ENCODE measurements around the gene MRPS22. TPM values are rescaled to one million over a fixed set of nuclear protein-coding genes. Genes with fewer than 3 reads are reported as not detected.
"Not testable (repeated sequence)": the region's sequence is repeated elsewhere in the genome, so short reads cannot be mapped to it uniquely, and the experiment has no call there.

Gene MRPS22
- total RNA-seq, 1 donor from 2014 or later, result 87.1 TPM

- no peak overlapping the region for H3K4me3 ChIP-seq (ENCODE audit: low read depth, low read length)
- TF ChIP-seq CTCF (conservative IDR thresholded peaks at IDR 0.05; ENCODE audit: low read depth, low read length), result no peak
- DNase-seq (ENCODE audit: low read depth), result no peak
Observed at GRCh38 chr3:139364549-139364948, 20.7 kb downstream of the MRPS22 start.

DNA sequence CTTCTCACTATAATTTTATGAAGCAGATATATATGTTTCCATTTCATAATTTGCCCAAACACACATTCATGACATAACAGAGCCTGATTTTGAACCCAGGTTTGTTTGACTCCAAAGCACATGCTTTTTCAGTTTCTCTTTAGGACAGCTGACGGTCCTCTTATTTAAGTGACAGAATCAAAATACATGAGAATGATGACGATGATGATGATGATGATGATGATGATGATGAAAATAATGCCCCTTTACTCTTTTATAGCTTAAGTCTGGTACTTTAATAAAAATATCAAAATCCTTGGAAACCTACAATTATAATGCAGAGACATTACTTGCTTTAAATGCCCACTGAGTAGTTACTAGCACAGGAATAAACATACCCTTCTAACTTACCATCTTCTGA lies 30.3 kb downstream of the MRPS22 start:
- TF ChIP-seq CTCF (conservative IDR thresholded peaks at IDR 0.05; ENCODE audit: low read depth, low read length), result no peak
- DNase-seq (ENCODE audit: low read depth), result no peak
- no peak overlapping the region for H3K4me3 ChIP-seq (ENCODE audit: low read depth, low read length)

GRCh38 chr3:139377378-139377777 lies 33.6 kb downstream of the MRPS22 start:
- DNase-seq (ENCODE audit: low read depth), result no peak
- H3K4me3 ChIP-seq (ENCODE audit: low read depth, low read length), result no peak overlapping the region
- TF ChIP-seq CTCF (conservative IDR thresholded peaks at IDR 0.05; ENCODE audit: low read depth, low read length), result no peak

DNA sequence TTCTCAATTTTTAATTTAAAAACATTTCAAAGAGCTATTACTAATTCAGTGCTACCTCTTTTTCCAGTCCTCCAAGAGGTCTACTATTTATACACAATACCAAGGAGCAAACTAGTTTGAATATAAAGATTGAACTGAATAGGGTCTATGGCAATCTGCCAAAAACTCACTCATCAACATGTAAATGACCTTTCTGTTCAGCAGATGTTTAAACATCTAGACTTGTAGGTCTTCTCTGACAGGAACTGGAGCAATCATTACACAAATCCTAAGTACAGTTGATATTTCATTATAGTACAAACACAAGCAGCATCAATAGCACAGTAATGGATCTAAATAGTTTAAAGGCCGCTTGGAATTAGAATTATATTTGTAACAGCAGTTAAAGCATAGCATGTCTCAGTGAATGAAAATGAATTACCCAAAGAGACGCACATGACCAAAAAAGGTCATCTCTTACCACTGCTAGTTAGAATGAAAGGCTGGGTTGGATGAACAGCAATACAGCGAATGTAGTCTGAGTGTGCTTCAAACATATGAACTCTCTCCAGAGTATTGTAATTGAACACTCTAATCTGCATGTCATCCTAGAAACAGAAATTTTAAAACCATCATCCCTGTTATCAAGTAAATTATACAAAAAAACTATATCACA lies 34.9 kb downstream of the MRPS22 start:
- no peak overlapping the region for H3K4me3 ChIP-seq (ENCODE audit: low read depth, low read length)
- DNase-seq (ENCODE audit: low read depth), result no peak
- no peak for TF ChIP-seq CTCF (conservative IDR thresholded peaks at IDR 0.05; ENCODE audit: low read depth, low read length)

DNA sequence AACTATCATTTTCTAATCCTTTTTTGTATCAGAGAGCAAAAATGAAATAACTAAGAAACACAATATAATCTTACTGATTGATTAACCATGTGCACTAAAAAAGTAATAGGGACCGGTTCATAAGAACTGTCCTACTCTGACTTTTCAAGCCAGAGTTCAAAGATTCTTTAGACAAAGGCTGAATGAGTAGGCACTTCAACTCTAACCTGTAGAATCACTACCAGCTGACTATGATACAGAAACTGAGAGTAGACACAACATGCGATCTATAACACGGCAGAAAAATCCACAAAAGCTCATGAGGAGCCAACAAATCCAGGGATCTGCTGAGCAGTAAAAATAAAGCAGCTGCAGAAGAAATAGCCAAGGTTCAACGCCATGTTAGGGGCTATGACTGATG lies 36.8 kb downstream of the MRPS22 start:
- H3K4me3 ChIP-seq (ENCODE audit: low read depth, low read length), result no peak overlapping the region
- DNase-seq (ENCODE audit: low read depth), result no peak
- no peak for TF ChIP-seq CTCF (conservative IDR thresholded peaks at IDR 0.05; ENCODE audit: low read depth, low read length)

GRCh38 chr3:139382291-139382690 lies 38.5 kb downstream of the MRPS22 start:
- DNase-seq (ENCODE audit: low read depth), result not testable (repeated sequence)

GRCh38 chr3:139388077-139388476 lies 44.3 kb downstream of the MRPS22 start:
- TF ChIP-seq CTCF (conservative IDR thresholded peaks at IDR 0.05; ENCODE audit: low read depth, low read length), result no peak
- H3K4me3 ChIP-seq (ENCODE audit: low read depth, low read length), result peak overlapping the region; percentile 69
- no peak for DNase-seq (ENCODE audit: low read depth)

More at GRCh38 chr3:139382291-139382690, 38.5 kb downstream of the MRPS22 start:
- not testable (repeated sequence) for H3K4me3 ChIP-seq (ENCODE audit: low read depth, low read length)
